ENCODE measurements around the gene DCBLD2.

GRCh38 chr3:98754483-98754882 lies 147.0 kb downstream of the DCBLD2 start:
- TF ChIP-seq NFE2 (CRISPR knock-in tag; IDR thresholded peaks at IDR 0.05) = no peak
- no peak for TF ChIP-seq ZNF816 (CRISPR knock-in tag; IDR thresholded peaks at IDR 0.05; ENCODE audit: borderline replicate concordance)
- TF ChIP-seq PREB (CRISPR knock-in tag; IDR thresholded peaks at IDR 0.05) = no peak
- no peak for TF ChIP-seq ZNF788 (CRISPR knock-in tag; IDR thresholded peaks at IDR 0.05; ENCODE audit: borderline replicate concordance)
- TF ChIP-seq BRCA1 (CRISPR knock-in tag; IDR thresholded peaks at IDR 0.05) = no peak

Data from HepG2 (cell line).